IMR-90 (cell line): ENCODE results near the gene ABCA10.

Source experiments
- BHLHE40 ChIP-seq: fragments of 150-350 bp; IDR thresholded peaks from 2 replicates; pipeline ENCODE4 v1.6.1; 2016; ENCODE audit warnings: mild to moderate bottlenecking, low read depth, low read length
- CTCF ChIP-seq: conservative IDR thresholded peaks from 2 replicates; pipeline ENCODE4 v1.5.1; 2012; ENCODE audit warnings: mild to moderate bottlenecking, low read depth, low read length, improper control_type of control experiment
- ELK1 ChIP-seq: fragments of 150-350 bp; IDR thresholded peaks from 2 replicates; pipeline ENCODE4 v1.6.1; 2016; ENCODE audit warnings: low read depth, mild to moderate bottlenecking, low read length, moderate library complexity, borderline replicate concordance
- FOS ChIP-seq: fragments of 150-350 bp; IDR thresholded peaks from 2 replicates; pipeline ENCODE4 v1.6.1; 2016; ENCODE audit warnings: low read depth, low read length
- MAFK ChIP-seq: IDR thresholded peaks from 2 replicates; pipeline ENCODE4 v1.6.1; 2012; ENCODE audit warnings: low read depth, low read length, improper control_type of control experiment
- MXI1 ChIP-seq: IDR thresholded peaks from 2 replicates; pipeline ENCODE4 v1.6.1; 2012; ENCODE audit warnings: low read depth, mild to moderate bottlenecking, low read length, moderate library complexity, borderline replicate concordance
- POLR2A ChIP-seq: IDR thresholded peaks from 2 replicates; pipeline ENCODE4 v1.6.1; 2012; ENCODE audit warnings: mild to moderate bottlenecking, low read depth, low read length
- RAD21 ChIP-seq: IDR thresholded peaks from 2 replicates; pipeline ENCODE4 v1.6.1; 2012; ENCODE audit warnings: low read length, improper control_type of control experiment
- RCOR1 ChIP-seq: IDR thresholded peaks from 2 replicates; pipeline ENCODE4 v1.6.1; 2012; ENCODE audit warnings: mild to moderate bottlenecking, low read length, improper control_type of control experiment; ENCODE audit not compliant: insufficient replicate concordance
- RFX5 ChIP-seq: IDR thresholded peaks from 2 replicates; pipeline ENCODE4 v1.8.0; 2012; ENCODE audit warnings: low read depth, mild to moderate bottlenecking, low read length, moderate library complexity
- SMC3 ChIP-seq: fragments of 150-350 bp; IDR thresholded peaks from 2 replicates; pipeline ENCODE4 v1.6.1; 2016; ENCODE audit warnings: low read depth, mild to moderate bottlenecking, antibody characterized with exemption, low read length, moderate library complexity
- USF2 ChIP-seq: fragments of 150-350 bp; IDR thresholded peaks from 2 replicates; pipeline ENCODE4 v1.6.1; 2017; ENCODE audit warnings: mild to moderate bottlenecking, antibody characterized with exemption, low read length, low read depth

- TF ChIP-seq CTCF (no peak), POLR2A (no peak), MXI1 (no peak), RAD21 (no peak), MAFK (no peak), ELK1 (no peak), SMC3 (no peak), USF2 (no peak), RCOR1 (no peak), BHLHE40 (no peak), RFX5 (no peak), FOS (no peak)
Observed at GRCh38 chr17:69141431-69142174, 87.0 kb downstream of the ABCA10 start, which contains the start of gene ABCA6.
